ENCODE measurements around the gene STEAP2.

DNA sequence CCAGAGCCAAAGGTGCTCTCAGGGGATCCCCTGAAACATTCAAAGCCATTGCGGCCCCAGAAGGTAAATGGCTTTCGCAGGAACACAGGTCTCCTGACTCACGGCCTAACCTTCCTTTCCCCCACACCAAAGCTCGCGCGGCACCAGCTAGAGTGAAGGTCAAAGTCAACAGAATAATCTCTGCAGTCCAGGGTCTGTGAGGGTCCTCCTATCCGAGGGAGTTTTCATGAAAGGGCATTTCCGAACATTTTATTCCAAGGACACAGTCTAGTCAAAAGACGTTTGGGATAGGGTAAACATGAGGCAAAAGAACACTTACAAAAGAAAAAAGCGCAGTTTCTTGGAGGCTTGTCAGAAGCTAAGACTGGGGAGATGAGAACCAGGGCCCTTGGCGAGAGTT is 559 bp upstream of the STEAP2 start:
- TF ChIP-seq, protein P1, sequence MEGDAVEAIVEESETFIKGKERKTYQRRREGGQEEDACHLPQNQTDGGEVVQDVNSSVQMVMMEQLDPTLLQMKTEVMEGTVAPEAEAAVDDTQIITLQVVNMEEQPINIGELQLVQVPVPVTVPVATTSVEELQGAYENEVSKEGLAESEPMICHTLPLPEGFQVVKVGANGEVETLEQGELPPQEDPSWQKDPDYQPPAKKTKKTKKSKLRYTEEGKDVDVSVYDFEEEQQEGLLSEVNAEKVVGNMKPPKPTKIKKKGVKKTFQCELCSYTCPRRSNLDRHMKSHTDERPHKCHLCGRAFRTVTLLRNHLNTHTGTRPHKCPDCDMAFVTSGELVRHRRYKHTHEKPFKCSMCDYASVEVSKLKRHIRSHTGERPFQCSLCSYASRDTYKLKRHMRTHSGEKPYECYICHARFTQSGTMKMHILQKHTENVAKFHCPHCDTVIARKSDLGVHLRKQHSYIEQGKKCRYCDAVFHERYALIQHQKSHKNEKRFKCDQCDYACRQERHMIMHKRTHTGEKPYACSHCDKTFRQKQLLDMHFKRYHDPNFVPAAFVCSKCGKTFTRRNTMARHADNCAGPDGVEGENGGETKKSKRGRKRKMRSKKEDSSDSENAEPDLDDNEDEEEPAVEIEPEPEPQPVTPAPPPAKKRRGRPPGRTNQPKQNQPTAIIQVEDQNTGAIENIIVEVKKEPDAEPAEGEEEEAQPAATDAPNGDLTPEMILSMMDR (conservative IDR thresholded peaks at IDR 0.05; ENCODE audit: low read length), result no peak
- TF ChIP-seq EZH2phosphoT487 (IDR thresholded peaks at IDR 0.05; ENCODE audit: borderline replicate concordance), result no peak
